WERI-Rb-1 (cell line): Measurements from ENCODE around the gene PIP5K1C.
"Not testable (repeated sequence)": the region's sequence is repeated elsewhere in the genome, so short reads cannot be mapped to it uniquely, and the experiment has no call there.

ENCODE experiments used
- DNase-seq: peaks from one replicate; pipeline ENCODE4 v3.0.0-alpha.2; 2020
- H3K27ac ChIP-seq: fragments of 250-450 bp; sonication (Bioruptor Pico); 2 replicates; pipeline ENCODE4 v1.5.1; 2020; ENCODE audit warnings: mild to moderate bottlenecking, moderate library complexity
- H3K27me3 ChIP-seq: fragments of 250-450 bp; sonication (Bioruptor Pico); 2 replicates; pipeline ENCODE4 v1.5.1; 2021; ENCODE audit warnings: mild to moderate bottlenecking, low read depth, moderate library complexity; ENCODE audit not compliant: insufficient read depth, severe bottlenecking
- H3K36me3 ChIP-seq: fragments of 250-450 bp; sonication (Bioruptor Pico); 2 replicates; pipeline ENCODE4 v1.5.1; 2020; ENCODE audit warnings: mild to moderate bottlenecking, moderate library complexity
- H3K4me3 ChIP-seq: 2 replicates; pipeline ENCODE4 v1.5.1; 2011; ENCODE audit warnings: low read depth, mild to moderate bottlenecking, control low read depth, low read length
- H3K9me3 ChIP-seq: fragments of 250-450 bp; sonication (Bioruptor Pico); 2 replicates; pipeline ENCODE4 v1.5.1; 2021; ENCODE audit warnings: mild to moderate bottlenecking, moderate library complexity; ENCODE audit not compliant: severe bottlenecking
- TF ChIP-seq, protein P1 (sequence below): IDR thresholded peaks from 2 replicates; pipeline ENCODE4 v1.5.1; 2011; ENCODE audit warnings: low read depth, mild to moderate bottlenecking, control low read depth, inconsistent platforms, low read length

PIP5K1C gene

DNA sequence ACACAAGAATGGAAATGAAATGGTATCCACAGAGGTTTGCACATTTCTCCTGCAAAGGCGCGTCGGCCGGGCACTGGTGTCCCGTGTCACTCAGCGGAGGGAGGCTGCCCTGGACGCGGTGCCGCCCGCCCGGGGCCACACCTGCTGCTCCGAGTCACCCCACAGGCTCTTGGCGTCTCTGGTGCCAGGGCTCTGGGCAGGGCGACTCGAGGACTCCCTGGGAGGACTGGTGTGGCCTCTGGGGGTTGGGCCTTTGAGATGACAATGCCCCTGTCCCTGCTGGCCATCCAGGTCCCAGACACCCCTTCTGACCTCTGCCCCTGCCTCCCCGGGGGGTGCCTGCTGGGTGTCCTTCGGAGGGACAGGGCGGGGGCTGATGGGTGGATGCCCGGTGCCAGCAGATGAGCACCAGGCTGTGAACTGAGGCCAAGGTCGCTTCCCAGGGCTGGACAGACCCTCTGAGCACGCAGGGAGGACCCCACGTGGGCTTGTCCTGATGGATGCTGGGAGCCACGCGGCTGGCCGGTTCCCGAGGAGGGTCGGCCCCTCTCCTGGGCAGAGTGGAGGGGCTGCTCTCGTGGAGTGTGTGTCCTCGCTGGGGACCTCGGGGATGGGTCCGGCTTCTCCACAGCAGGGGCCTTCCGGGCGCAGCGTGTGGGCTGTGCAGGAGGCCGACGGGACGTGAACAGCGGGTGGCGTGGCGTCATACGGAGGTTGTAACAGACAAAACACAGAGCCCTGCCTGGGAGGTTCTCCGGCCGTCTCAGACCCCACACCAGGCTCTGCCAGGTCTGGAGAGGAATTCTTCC, 69.0 kb downstream of the PIP5K1C start:
- Histone ChIP-seq H3K27me3 (no peaks in the 10 kb centered on the region), H3K27ac (no peak overlapping the region), H3K9me3 (no peaks in the 10 kb centered on the region), H3K36me3 (peaks cover 43% of the 10 kb centered on the region), H3K4me3 (no peak overlapping the region)
- TF ChIP-seq, protein P1, sequence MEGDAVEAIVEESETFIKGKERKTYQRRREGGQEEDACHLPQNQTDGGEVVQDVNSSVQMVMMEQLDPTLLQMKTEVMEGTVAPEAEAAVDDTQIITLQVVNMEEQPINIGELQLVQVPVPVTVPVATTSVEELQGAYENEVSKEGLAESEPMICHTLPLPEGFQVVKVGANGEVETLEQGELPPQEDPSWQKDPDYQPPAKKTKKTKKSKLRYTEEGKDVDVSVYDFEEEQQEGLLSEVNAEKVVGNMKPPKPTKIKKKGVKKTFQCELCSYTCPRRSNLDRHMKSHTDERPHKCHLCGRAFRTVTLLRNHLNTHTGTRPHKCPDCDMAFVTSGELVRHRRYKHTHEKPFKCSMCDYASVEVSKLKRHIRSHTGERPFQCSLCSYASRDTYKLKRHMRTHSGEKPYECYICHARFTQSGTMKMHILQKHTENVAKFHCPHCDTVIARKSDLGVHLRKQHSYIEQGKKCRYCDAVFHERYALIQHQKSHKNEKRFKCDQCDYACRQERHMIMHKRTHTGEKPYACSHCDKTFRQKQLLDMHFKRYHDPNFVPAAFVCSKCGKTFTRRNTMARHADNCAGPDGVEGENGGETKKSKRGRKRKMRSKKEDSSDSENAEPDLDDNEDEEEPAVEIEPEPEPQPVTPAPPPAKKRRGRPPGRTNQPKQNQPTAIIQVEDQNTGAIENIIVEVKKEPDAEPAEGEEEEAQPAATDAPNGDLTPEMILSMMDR: no peak
- no peak for DNase-seq

DNA sequence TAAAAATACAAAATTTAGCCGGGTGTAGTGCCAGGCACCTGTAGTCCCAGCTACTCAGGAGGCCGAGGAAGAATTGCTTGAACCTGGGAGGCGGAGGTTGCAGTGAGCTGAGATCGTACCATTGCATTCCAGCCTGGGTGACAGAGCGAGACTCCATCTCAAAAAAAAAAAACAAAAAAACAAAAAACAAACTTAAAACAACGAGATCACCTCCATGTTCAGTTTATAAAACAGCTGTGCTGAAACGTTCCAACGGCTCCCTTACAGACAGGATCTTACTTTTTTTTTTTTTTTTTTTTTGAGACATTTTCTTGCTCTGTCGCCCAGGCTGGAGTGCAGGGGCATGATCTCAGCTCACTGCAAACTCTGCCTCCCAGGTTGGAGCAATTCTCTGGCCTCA, 71.5 kb downstream of the PIP5K1C start:
- DNase-seq, H3K9me3 ChIP-seq: not testable (repeated sequence)
- H3K36me3 ChIP-seq: peaks cover 31% of the 10 kb centered on the region

DNA sequence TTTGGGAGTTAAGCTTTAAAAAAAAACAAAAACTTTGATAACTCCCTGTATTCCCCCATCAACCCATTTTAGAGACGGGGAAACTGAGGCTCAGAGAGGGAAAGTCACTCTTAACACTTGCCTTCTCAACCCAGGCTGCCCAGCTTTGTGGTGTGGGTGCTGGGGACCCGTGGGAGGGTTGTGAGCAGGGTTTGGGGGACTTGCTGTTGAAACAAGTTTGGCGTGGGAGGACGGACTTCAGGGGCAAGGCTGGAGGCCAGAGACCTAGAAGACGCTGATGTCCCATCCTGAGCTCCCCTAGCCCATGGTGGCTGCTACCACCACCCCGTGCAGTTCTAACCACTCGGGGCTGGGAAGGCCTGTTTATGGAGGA, 72.9 kb downstream of the PIP5K1C start:
- Histone ChIP-seq H3K36me3 (peaks cover 29% of the 10 kb centered on the region), H3K27ac (no peak overlapping the region; the same call in 1 of the 2 replicates), H3K27me3 (no peaks in the 10 kb centered on the region), H3K4me3 (no peak overlapping the region; the same call in 1 of the 2 replicates), H3K9me3 (no peaks in the 10 kb centered on the region)
- TF ChIP-seq, protein P1: no peak
- DNase-seq: no peak

More for the DNA sequence above, 71.5 kb downstream of the PIP5K1C start:
- H3K27ac ChIP-seq, H3K27me3 ChIP-seq, H3K4me3 ChIP-seq: not testable (repeated sequence)

DNA sequence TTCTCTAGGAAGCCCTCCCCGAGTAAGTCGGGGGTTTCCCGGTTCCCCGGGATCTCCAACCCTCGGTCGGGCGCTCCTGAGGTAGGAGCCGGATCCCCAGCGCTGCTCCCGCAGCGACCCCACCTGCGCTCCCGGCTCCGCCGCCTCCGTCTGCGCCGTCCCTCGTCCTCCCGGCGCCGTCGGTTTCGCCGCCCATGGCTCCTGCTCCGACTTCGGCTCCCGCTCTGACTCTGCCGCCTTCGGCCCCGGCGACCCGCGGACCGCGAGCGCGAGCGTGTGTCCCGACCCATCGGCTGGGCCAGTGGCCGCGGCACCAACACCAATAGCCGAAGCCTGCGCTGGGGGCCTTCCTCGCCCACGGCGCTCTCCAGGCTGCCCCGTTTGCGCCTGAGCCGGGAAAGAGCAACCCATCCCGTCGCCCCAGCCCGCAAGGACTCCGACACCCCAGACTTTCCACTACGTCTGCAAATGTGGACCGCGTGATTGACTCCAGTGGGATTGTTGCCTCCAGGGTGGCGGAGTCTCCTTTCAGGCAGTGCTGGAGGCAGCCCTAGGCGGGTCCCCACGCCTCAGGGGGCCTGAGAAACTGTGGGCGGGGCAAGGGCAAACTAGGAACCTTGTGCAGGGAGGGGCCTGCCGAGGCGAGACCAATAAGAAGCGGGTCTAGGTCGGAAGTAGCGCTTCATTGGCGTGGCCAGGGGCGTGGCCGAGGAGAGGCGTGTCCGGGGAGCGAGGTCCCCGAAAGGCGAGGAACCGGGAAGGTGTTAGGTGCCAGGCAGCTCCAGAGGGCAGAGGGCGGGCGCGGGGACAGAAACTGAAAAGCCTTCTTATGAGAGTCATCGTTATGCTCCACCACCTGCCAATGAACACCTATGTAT, 73.6 kb downstream of the PIP5K1C start, which contains the start of gene CACTIN:
CACTIN (minus strand) TSS at position 318 of the 878 bp plus-strand sequence; CDS start at position 290, 28 bp downstream.
- Histone ChIP-seq H3K27ac (peak within 1 kb of the TSS; percentile 100), H3K9me3 (no peaks in the 10 kb centered on the region), H3K4me3 (peak within 1 kb of the TSS; percentile 82), H3K27me3 (no peaks in the 10 kb centered on the region), H3K36me3 (peaks cover 26% of the 10 kb centered on the region)
- TF ChIP-seq, protein P1: no peak
- DNase-seq: peak; percentile 99

DNA sequence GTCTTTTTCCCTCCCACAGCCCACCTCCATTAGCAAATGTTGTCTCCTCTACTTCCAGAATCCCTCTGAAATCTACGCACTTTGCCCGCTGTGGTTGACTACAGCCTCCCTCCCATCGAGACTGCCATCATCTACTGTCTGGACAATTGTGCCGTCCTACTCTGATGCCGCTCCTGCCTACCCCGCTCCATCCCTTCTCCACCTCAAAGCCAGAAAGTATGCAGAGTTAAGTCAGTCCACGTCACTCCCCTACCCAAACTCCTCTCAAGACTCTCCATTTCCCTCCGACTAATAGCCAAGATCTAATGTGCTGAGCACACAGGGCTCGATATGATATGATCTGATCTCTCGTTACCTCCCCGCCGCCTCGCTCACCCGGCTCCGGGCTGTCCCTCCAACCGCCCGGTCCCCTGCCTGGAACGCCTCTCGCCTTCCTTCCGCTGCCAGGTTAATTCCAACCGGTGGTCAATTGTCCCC, 74.2 kb downstream of the PIP5K1C start:
- Histone ChIP-seq H3K27ac (peak overlapping the region; percentile 100), H3K4me3 (peak overlapping the region; percentile 82), H3K9me3 (no peaks in the 10 kb centered on the region), H3K27me3 (no peaks in the 10 kb centered on the region), H3K36me3 (peaks cover 24% of the 10 kb centered on the region)
- TF ChIP-seq, protein P1: no peak
- DNase-seq: no peak

DNA sequence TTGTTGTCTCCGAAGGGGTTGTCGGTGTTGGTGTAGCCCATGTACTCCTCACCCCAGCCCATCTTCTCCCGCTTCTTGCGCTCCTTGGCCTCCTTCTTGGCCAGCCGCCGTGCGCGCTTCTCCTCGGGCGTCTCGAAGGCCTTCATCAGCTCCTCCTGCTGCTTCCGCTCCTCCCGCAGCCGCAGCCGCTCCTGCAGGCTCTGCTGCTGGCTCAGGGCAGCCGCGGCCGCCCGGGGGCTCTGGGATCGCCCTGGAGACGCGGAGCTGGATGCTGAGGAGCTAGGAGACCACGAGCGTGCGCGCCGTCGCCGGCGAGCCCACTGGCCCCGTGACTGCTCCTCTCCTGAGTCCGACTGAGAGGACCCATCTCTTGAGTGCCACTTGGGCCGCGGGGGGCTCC, 76.6 kb downstream of the PIP5K1C start:
- Histone ChIP-seq H3K27ac (no peak overlapping the region), H3K36me3 (peaks cover 24% of the 10 kb centered on the region), H3K9me3 (no peaks in the 10 kb centered on the region), H3K4me3 (no peak overlapping the region), H3K27me3 (no peaks in the 10 kb centered on the region)
- TF ChIP-seq, protein P1: no peak
- no peak for DNase-seq
